HK-2 (cell line): ENCODE measurements around the gene ATAD2B.
A peak's percentile ranks its signal among the peaks of the same experiment; 100 is the strongest.

Source experiments
- DNase-seq: peaks from one replicate; pipeline ENCODE4 v3.0.0-alpha.2; 2018; ENCODE audit not compliant: unreplicated experiment

ATAD2B gene

DNA sequence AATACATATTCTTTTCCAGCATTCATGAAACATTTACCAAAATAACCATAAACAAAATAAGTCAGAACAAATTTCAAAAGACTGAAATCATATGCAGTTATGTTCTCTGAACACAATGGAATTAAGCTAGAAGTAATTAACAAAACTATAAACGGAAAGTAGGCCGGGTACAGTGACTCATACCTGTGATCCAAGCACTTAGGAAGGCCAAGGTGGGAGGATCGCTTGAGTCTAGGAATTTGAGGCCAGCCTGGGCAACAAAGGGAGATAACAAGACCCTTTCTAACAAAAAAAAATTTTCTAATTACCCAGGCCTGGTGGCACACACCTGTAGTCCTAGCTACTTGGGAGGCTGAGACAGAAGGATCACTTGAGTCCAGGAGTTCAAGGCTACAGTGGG, 14.9 kb downstream of the ATAD2B start:
- no peak for DNase-seq

GRCh38 chr2:23905155-23905554, 21.8 kb downstream of the ATAD2B start:
- peak; percentile 47 for DNase-seq

GRCh38 chr2:23904692-23905091, 22.2 kb downstream of the ATAD2B start:
- no peak for DNase-seq

GRCh38 chr2:23904215-23904614, 22.7 kb downstream of the ATAD2B start:
- no peak for DNase-seq

DNA sequence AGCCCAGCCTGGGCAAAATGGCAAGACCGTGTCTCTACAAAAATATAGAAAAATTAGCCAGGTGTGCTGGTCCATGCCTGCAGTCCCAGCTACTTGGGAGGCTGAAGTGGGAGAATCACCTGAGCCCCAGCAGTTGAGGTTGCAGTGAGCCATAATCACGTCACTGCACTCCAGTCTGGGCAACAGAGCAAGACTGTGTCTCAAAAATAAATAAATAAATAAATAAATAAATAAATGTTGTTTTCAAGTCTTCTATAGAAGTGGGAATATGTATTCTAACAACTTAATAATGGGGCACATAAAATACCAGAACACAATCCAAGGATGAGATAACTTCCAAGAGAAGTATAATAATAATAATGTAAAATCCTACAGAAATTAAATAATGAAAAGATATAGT, 23.9 kb downstream of the ATAD2B start:
- DNase-seq, result no peak

DNA sequence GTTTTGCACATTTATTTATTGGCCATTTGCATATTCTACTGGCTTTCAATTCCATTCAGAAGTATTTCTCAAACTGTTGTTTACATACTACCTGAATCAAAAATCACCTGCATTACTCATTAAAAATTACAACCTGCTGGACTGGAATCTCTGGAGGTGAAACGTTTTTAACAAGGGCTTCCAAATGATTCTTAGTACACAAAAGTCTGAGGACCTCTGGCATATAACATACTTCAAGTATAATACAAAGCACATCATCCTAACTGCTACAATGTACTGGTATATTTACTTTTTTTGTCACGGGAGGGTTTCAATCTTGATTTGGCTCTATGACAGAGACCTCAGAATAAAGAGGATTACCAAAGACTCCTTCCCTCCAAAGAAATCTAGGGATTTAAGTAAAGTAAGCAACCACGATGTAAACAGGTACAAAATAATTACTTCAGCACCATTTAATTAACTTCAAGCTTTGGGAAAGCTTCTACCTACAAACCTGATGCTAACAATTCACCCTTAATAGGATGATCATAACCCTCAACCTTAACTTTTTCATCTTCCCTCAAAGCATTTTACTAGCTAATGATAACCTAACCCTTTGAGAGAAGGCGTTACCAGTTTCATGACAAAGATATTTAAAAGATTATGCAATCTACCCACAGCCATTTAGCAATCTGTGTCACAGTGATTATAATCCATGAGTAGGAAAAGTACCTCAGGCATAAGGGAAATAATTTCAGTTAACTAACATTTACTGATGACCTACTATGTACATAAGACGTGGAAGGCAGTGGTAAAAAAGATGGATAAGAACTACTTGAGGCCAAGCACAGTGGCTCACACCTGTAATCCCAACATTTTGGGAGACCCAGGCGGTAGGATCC, 24.7 kb downstream of the ATAD2B start:
- DNase-seq, result no peak

- peak; percentile 28 for DNase-seq
Measured at GRCh38 chr2:23900541-23901322, 26.2 kb downstream of the ATAD2B start.

GRCh38 chr2:23900133-23900532, 26.8 kb downstream of the ATAD2B start:
- no peak for DNase-seq

DNA sequence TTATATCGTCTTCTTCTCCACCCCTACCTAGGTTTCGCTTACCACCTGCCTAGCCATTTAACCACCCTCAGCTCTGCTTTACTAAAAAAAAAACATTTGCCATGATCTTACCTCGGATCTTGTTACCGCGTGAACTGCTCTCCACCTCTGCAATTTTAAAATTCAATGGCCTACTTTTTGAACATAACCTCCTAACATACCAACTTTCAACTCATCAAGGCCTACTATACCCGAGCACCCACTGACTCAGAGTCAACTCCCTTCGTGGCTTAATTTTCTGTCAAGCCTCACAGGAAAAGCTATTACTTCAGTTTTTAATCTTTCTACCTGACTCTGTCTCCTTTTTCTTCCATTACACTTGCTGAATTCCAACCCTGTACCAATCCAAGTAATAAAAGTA, 55.7 kb downstream of the ATAD2B start:
- no peak for DNase-seq

- DNase-seq, result no peak
Measured at GRCh38 chr2:23867449-23867848, 59.5 kb downstream of the ATAD2B start.

DNA sequence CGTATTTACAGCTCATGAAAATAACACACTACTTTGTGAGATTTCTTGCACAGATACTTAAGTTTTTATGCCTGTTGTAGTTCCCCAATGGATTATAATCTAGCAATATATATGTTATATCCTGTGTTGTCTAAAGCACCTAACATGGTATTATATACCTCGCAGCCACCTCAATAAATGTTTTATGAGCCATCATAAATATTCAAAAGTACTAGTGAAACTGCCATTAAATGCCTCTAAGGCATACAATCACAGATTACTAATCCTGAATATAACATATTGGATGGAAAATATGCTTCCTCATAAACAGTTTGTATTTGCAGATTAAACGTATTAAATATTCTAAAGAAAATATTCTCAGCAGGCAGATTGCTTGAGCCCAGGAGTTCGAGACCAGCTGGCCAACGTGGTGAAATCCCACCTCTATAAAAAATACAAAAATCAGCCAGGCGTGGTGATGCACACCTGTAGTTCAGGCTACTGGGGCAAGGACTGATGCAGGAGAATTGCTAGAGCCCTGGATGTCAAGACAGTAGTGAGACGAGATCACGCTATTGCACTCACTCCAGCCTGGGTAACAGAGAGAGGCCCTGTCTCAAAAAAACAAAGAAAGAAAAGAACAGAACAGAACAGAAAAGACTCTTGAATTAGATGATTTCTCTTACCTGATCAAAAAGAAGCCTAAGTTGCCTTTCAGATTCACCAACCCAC, 64.1 kb downstream of the ATAD2B start:
- no peak for DNase-seq

GRCh38 chr2:23861952-23862351, 65.0 kb downstream of the ATAD2B start:
- no peak for DNase-seq

DNA sequence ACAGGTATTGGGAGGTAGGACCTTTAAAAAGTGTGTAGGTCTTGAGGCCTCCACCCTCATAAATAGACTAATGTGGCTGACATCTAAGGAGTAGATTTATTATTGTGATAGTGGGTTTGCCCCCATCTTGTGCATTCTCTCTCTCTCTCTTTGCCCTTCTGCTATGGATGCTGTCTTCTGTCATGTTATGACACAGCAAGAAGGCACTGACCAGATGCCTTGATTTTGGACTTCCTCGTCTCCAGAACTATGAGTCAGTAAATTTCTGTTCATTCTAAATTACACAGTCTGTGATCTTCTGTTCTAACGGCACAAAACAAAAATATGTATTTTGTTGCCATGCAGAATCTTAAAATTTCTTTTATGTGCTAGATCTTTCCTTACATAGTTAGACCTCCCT, 66.9 kb downstream of the ATAD2B start:
- DNase-seq, result no peak

DNA sequence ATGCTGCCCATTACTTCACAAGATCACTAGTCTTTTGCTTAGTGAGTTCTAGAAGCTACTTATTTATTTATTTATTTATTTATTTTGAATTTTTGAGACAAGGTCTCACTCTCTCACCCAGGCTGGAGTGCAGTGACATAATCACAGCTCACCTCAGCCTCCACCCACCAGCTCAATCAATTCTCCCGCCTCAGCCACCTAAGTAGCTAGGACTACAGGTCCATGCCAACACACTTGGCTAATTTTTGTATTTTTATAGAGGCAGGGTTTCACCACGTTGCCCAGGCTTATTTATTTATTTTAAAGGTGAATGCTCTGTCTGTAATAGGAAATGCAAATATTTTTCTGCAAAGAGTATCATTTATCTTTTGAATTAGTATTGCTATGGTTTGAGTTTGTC, 67.7 kb downstream of the ATAD2B start:
- no peak for DNase-seq

DNA sequence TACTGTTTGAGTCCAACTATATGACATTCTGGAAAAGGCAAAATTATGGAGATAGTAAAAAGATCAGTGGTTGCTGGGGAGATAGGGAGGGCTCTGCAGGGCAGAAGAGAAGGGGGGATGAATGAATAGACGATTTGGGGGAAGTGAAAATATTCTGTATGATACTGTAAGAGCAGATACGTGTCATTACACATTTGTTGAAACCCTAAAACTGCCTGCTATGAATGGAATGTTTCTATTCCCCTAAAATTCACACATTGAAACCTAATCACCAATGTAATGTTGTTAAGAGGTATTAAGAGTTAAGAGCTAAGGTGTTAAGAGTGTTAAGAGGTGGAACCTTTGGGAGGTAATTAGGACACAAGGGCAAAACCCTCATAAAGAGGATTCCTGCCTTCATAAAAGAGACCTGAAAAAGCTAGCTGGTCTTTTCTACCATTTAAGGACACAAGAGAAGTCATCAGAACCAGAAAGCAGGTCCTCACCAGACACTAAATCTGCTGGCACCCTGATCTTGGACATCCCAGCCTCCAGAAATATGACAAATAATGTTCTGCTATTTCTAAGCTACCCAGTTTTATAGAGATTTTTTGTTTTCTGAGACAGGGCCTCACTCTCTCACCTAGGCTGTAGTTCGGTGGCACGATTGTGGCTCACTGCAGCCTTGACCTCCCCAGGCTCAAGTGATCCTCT, 76.2 kb downstream of the ATAD2B start:
- DNase-seq, result no peak

DNA sequence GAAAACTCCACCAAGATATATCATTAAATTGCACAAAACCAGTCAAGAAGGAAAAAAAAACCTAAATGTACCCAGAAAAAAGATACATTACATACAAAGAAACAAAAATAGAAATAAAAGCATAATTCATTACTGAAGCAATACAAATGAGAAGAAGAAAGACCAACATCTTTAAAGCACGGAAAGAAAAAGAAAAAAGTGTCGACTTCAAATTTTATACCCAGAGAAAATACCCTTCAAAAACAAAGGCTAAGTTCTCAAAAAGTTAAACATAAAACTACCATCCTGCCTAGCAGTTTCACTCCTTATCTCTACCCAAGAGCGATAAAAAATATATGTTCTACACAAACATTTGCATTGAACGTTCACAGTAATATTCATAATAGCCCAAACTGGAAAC, 82.0 kb downstream of the ATAD2B start:
- no peak for DNase-seq

GRCh38 chr2:23843051-23843976, 83.6 kb downstream of the ATAD2B start:
- no peak for DNase-seq

GRCh38 chr2:23839919-23840578, 86.9 kb downstream of the ATAD2B start:
- no peak for DNase-seq

GRCh38 chr2:23838996-23839395, 87.9 kb downstream of the ATAD2B start:
- DNase-seq, result no peak

DNA sequence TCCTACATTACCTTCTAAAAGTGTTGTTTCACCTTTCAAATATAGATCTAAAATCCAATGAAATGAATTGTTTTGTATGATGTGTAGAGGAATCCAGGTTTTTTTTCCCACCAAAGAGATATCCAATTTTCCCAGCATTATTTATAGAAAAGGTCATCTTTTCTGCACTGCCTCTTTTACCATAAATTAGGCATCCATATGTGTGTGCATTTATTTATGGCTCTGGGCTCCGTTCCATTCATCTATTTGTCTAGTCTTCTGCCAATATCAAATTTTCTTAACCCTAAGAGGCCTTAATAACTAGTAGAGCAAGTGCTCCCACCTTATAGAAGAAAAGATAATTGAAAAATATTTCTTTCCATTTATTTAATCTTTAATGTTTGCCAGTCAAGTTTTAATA, 88.3 kb downstream of the ATAD2B start:
- no peak for DNase-seq
